H9 (cell line): ENCODE data around the gene C1QTNF1. TPM values are rescaled to one million over a fixed set of nuclear protein-coding genes. Genes with fewer than 3 reads are reported as not detected.

ENCODE experiments used
- DNase-seq: peaks from one replicate; pipeline ENCODE4 v3.0.0-alpha.2; 2017
- H2AFZ ChIP-seq: one replicate; pipeline ENCODE4 v1.6.1; 2013; ENCODE audit warnings: mild to moderate bottlenecking, low read length, control low read depth, moderate library complexity
- H2AK5ac ChIP-seq: 2 replicates; pipeline ENCODE4 v1.6.1; 2013; ENCODE audit warnings: low read length, control low read depth, mixed read lengths; ENCODE audit not compliant: insufficient read length
- H2BK120ac ChIP-seq: one replicate; pipeline ENCODE4 v1.6.1; 2013; ENCODE audit warnings: low read depth, mild to moderate bottlenecking, low read length, control low read depth, inconsistent platforms; ENCODE audit not compliant: poor library complexity, severe bottlenecking
- H2BK12ac ChIP-seq: 2 replicates; pipeline ENCODE4 v1.6.1; 2013; ENCODE audit warnings: low read length, control low read depth, mixed read lengths, low read depth; ENCODE audit not compliant: insufficient read length
- H2BK15ac ChIP-seq: 2 replicates; pipeline ENCODE4 v1.6.1; 2013; ENCODE audit warnings: low read depth, low read length, control low read depth
- H2BK20ac ChIP-seq: one replicate; pipeline ENCODE4 v1.6.1; 2013; ENCODE audit warnings: low read depth, mild to moderate bottlenecking, low read length, control low read depth, inconsistent platforms; ENCODE audit not compliant: poor library complexity, severe bottlenecking
- H2BK5ac ChIP-seq: 2 replicates; pipeline ENCODE4 v1.6.1; 2013; ENCODE audit warnings: low read length, control low read depth, mixed read lengths; ENCODE audit not compliant: insufficient read length
- H3K14ac ChIP-seq: 2 replicates; pipeline ENCODE4 v1.6.1; 2013; ENCODE audit warnings: low read length, control low read depth; ENCODE audit not compliant: insufficient read depth
- H3K18ac ChIP-seq: 2 replicates; pipeline ENCODE4 v1.6.1; 2013; ENCODE audit warnings: low read depth, mild to moderate bottlenecking, mixed read lengths, low read length, control low read depth; ENCODE audit not compliant: insufficient read length
- H3K23ac ChIP-seq: 2 replicates; pipeline ENCODE4 v1.6.1; 2013; ENCODE audit warnings: low read length, control low read depth, mixed read lengths, low read depth; ENCODE audit not compliant: insufficient read length
- H3K23me2 ChIP-seq: 2 replicates; pipeline ENCODE4 v1.6.1; 2013; ENCODE audit warnings: low read depth, mild to moderate bottlenecking, mixed read lengths, low read length, control low read depth; ENCODE audit not compliant: insufficient read length, poor library complexity, severe bottlenecking
- H3K27ac ChIP-seq: 2 replicates; pipeline ENCODE4 v1.5.1; 2013; ENCODE audit warnings: low read length, control low read depth, mixed read lengths, low read depth; ENCODE audit not compliant: insufficient read length
- H3K27me3 ChIP-seq: 2 replicates; pipeline ENCODE4 v1.6.1; 2013; ENCODE audit warnings: low read length, control low read depth, inconsistent platforms; ENCODE audit not compliant: insufficient read depth
- H3K4ac ChIP-seq: 2 replicates; pipeline ENCODE4 v1.6.1; 2013; ENCODE audit warnings: low read depth, mild to moderate bottlenecking, control low read depth, inconsistent platforms, low read length, moderate library complexity
- H3K4me1 ChIP-seq: 2 replicates; pipeline ENCODE4 v1.6.1; 2013; ENCODE audit warnings: low read length, control low read depth, inconsistent platforms; ENCODE audit not compliant: insufficient read depth
- H3K4me2 ChIP-seq: 2 replicates; pipeline ENCODE4 v1.6.1; 2013; ENCODE audit warnings: low read length, control low read depth, mixed read lengths; ENCODE audit not compliant: insufficient read length, insufficient read depth
- H3K56ac ChIP-seq: 2 replicates; pipeline ENCODE4 v1.6.1; 2013; ENCODE audit warnings: low read depth, mild to moderate bottlenecking, mixed read lengths, low read length, control low read depth; ENCODE audit not compliant: insufficient read length
- H3K79me1 ChIP-seq: 2 replicates; pipeline ENCODE4 v1.6.1; 2013; ENCODE audit warnings: low read depth, mild to moderate bottlenecking, moderate library complexity, low read length, control low read depth, inconsistent platforms; ENCODE audit not compliant: insufficient read depth, poor library complexity, severe bottlenecking
- H3K79me2 ChIP-seq: 2 replicates; pipeline ENCODE4 v1.6.1; 2013; ENCODE audit warnings: low read length, control low read depth, inconsistent platforms; ENCODE audit not compliant: insufficient read depth
- H3K9ac ChIP-seq: 2 replicates; pipeline ENCODE4 v1.6.1; 2013; ENCODE audit warnings: low read length, control low read depth, mixed read lengths; ENCODE audit not compliant: insufficient read length; ENCODE audit errors: extremely low read depth
- H3K9me3 ChIP-seq: one replicate; pipeline ENCODE4 v1.6.1; 2013; ENCODE audit warnings: low read depth, low read length, inconsistent platforms; ENCODE audit not compliant: control insufficient read depth
- H3T11ph ChIP-seq: one replicate; pipeline ENCODE4 v1.6.1; 2013; ENCODE audit warnings: mild to moderate bottlenecking, low read length, control low read depth, inconsistent platforms
- H4K20me1 ChIP-seq: one replicate; pipeline ENCODE4 v1.6.1; 2013; ENCODE audit not compliant: control insufficient read depth, insufficient read length, insufficient read depth
- H4K5ac ChIP-seq: 2 replicates; pipeline ENCODE4 v1.6.1; 2013; ENCODE audit warnings: low read depth, mild to moderate bottlenecking, mixed read lengths, low read length, control low read depth; ENCODE audit not compliant: insufficient read length
- H4K8ac ChIP-seq: replicated peaks from 2 replicates; pipeline ENCODE4 v1.6.1; 2013; ENCODE audit warnings: low read length, control low read depth, mixed read lengths, low read depth; ENCODE audit not compliant: insufficient read length
- H4K91ac ChIP-seq: 2 replicates; pipeline ENCODE4 v1.6.1; 2013; ENCODE audit warnings: low read depth, mild to moderate bottlenecking, moderate library complexity, mixed read lengths, low read length, control low read depth; ENCODE audit not compliant: insufficient read length
- H3K27ac Mint-ChIP-seq, 3 experiments: 2 replicates in 2 of 3; 3 replicates in 1 of 3; pipeline ENCODE4 v1.8.0; 2020 to 2021; ENCODE audit warnings: mixed read lengths in 3 of 3, mild to moderate bottlenecking in 1 of 3, moderate library complexity in 1 of 3
- H3K27me3 Mint-ChIP-seq: 2 replicates; pipeline ENCODE4 v1.8.0; 2021; ENCODE audit warnings: low read depth, mild to moderate bottlenecking, moderate library complexity, mixed read lengths
- H3K36me3 Mint-ChIP-seq, 3 experiments: 2 replicates in 2 of 3; 3 replicates in 1 of 3; pipeline ENCODE4 v1.8.0; 2020 to 2021; ENCODE audit warnings: low read depth in 3 of 3, mixed read lengths in 3 of 3; ENCODE audit not compliant: insufficient read depth in 1 of 3
- H3K4me1 Mint-ChIP-seq, 2 experiments: 2 replicates each; pipeline ENCODE4 v1.8.0; 2020; ENCODE audit warnings: mixed read lengths in 2 of 2
- H3K4me3 Mint-ChIP-seq, 2 experiments: 2 replicates in 1 of 2; 3 replicates in 1 of 2; pipeline ENCODE4 v1.8.0; 2020 to 2021; ENCODE audit warnings: mild to moderate bottlenecking in 2 of 2, mixed read lengths in 2 of 2, moderate library complexity in 1 of 2
- H3K9me3 Mint-ChIP-seq, 2 experiments: 2 replicates in 1 of 2; 3 replicates in 1 of 2; pipeline ENCODE4 v1.8.0; 2020; ENCODE audit warnings: mild to moderate bottlenecking in 2 of 2, mixed read lengths in 2 of 2, moderate library complexity in 1 of 2
- WGBS: extraction: QIAGEN DNeasy Blood & Tissue Kit; methylation state at CpG from one replicate; pipeline ENCODE4 v1.1.7; 2013; ENCODE audit warnings: missing lambda C conversion rate, low lambda C conversion rate, mixed read lengths; ENCODE audit not compliant: insufficient read length; ENCODE audit errors: extremely low coverage; 5-methylcytosine and 5-hydroxymethylcytosine counted together
- total RNA-seq: library from RNA; stranded (reverse); gene quantifications from 2 replicates; pipeline ENCODE4 v1.2.1, GENCODE V29; 2021
- TF ChIP-seq, protein P1 (sequence below): fragments of 200-600 bp; sonication (generic); conservative IDR thresholded peaks from 3 replicates; pipeline ENCODE4 v1.8.0; 2021; ENCODE audit warnings: antibody characterized with exemption, mild to moderate bottlenecking

C1QTNF1 gene
- total RNA-seq, 1 experiment from 2014 or later, result 0.96 TPM

DNA sequence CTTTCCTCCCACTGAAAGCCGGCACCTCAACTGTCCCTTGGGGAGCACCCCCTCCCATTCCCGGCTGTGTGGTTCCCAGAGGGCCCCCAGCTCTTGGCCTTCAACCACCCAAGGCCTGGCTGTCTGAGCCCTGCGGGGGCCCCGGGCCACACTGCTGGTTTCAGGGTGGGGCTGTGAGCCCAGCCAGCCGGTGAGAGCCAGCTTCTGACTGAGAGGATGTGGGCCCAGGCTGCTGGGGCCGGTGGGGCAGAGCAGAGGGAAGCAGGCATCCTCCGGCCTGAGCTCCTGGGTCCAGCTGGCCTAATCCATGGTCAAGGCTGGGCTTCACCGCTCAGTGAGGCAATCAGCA lies 43.4 kb upstream of the C1QTNF1 start:
- H3K9ac ChIP-seq, result no peak overlapping the region

More for the DNA sequence above, 43.4 kb upstream of the C1QTNF1 start:
- Histone ChIP-seq H3K27ac (no peak overlapping the region), H3T11ph (no peak overlapping the region), H3K79me1 (no peaks in the 10 kb centered on the region), H2AFZ (no peak overlapping the region), H3K4me1 (no peaks in the 10 kb centered on the region; the same call in 1 of the 2 replicates), H3K79me2 (no peaks in the 10 kb centered on the region), H2AK5ac (no peak overlapping the region), H4K20me1 (no peaks in the 10 kb centered on the region), H3K4me2 (no peak overlapping the region), H3K9me3 (no peaks in the 10 kb centered on the region), H2BK20ac (no peak overlapping the region), H3K56ac (no peak overlapping the region), H3K14ac (no peak overlapping the region), H4K5ac (no peak overlapping the region), H2BK120ac (no peak overlapping the region), H3K23me2 (no peaks in the 10 kb centered on the region), H3K4ac (no peak overlapping the region), H2BK15ac (no peak overlapping the region), H3K27me3 (no peaks in the 10 kb centered on the region), H2BK5ac (no peak overlapping the region), H3K23ac (no peak overlapping the region), H3K18ac (no peak overlapping the region), H2BK12ac (no peak overlapping the region), H4K8ac (no peak overlapping the region), H4K91ac (no peak overlapping the region)
- Mint-ChIP-seq H3K36me3 (peaks cover 0 to 2% (median 0%) of the 10 kb centered on the region in 3 experiments; a peak in 3 of 7 replicates), H3K4me3 (no peak overlapping the region), H3K27ac (no peak overlapping the region), H3K4me1 (peaks cover 6 to 24% of the 10 kb centered on the region in 2 experiments), H3K9me3 (no peaks in the 10 kb centered on the region), H3K27me3 (peaks cover 10% of the 10 kb centered on the region)
- TF ChIP-seq, protein P1, sequence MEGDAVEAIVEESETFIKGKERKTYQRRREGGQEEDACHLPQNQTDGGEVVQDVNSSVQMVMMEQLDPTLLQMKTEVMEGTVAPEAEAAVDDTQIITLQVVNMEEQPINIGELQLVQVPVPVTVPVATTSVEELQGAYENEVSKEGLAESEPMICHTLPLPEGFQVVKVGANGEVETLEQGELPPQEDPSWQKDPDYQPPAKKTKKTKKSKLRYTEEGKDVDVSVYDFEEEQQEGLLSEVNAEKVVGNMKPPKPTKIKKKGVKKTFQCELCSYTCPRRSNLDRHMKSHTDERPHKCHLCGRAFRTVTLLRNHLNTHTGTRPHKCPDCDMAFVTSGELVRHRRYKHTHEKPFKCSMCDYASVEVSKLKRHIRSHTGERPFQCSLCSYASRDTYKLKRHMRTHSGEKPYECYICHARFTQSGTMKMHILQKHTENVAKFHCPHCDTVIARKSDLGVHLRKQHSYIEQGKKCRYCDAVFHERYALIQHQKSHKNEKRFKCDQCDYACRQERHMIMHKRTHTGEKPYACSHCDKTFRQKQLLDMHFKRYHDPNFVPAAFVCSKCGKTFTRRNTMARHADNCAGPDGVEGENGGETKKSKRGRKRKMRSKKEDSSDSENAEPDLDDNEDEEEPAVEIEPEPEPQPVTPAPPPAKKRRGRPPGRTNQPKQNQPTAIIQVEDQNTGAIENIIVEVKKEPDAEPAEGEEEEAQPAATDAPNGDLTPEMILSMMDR, result no peak
- no peak for DNase-seq
- WGBS, result no CpG with 5 or more reads among the region's 8 CpGs
